T-helper 2 cell (primary cell): Measurements from ENCODE around the gene ZBTB20.

Experiments
- DNase-seq, 5 experiments: peaks; one replicate each; pipeline versions ENCODE4 v3.0.0 to v3.0.0-alpha.2; 2012 to 2022

ZBTB20 gene

DNA sequence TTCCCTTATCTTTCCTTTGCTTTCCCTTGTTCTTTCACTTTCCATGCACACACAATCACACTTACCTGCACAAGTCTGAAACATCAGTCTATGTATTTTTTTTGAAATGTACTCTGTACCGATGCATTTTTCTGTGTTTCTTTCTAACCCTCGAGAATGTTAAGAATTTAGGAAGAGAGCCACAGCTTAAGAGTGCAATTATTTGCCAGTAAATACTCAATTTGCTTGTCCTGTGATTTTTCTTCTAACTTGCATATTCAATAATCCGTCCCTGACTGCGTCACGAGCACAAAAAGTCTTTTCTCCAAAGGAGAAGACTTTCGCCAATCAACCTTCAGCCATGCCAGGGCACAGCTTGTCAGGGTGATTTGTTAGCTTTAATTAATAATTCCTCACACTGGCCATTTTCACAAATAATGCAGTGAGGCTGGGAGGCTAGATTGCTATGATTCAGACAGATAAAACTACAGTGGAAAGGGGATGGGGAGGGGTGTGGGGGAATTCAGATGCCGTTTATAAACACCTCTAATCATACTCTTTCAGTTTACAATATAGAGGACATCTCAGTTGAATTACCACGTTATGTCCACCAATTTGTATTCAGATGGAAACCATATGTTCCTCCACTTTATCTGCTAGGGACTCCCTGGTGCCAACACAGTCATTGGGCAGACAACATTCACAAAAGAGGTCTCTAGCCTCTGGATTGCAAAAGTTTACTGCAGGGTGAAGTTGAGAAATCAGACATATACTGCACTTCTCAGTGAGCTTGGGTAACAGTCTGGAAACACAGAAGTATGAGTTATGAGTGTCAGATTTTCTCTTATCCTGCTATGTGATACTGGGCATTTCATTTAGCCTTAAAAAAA, 388.0 kb downstream of the ZBTB20 start:
- DNase-seq: no peak

DNA sequence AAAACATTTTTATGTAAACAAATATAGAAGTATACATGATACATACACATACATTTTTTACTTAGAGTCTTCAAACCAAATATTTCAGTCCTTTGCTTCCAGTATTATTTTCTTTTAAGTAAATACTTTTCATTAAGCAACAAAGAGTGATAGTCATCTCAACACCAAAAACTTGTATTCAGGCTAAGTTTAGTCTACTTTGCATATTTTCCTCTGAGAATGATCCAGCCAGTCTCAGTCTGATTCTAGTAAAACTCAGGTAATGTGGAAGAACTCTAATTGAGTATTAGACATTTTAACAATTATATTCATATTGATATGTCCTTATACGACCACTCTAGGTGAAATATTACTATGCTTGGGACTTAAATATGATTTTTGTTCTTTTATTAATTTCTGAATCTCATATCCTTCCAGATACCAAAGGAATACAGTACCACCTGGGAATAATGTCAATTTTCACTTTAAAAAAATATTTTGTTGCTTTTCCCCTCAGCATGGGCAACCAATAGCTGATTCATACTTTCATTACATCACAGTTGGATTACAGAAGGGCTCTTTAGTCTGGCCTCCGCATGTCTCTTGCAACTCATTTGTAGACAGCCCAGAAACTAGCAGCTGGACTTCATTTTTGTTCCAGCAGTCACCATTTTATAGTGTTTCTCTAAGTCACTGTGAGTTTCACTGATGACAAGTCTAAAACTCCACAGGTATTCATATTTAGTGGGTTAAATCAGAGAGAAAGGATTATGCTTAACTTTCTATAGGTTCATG, 390.4 kb downstream of the ZBTB20 start:
- DNase-seq: no peak

DNA sequence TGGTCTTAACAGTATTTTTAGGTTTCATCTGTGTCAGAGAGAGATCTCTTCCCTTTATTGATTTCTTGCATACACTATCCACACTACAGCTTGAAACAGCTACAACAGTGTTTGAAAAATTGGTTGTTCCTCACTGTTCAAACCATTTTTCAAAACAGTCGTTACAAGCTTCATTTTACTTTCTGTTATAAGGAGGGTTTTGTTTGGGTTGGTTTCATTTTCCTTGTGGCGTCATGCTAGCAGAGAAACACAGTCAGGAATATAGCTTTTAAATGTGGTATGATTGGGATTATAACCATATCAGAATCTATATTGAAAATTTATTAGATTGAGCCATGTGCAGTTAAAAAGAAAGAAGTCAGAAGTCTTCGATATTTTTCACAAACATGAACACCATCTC, 400.6 kb downstream of the ZBTB20 start:
- DNase-seq: peak in 1 of 5 experiments; percentile 2

DNA sequence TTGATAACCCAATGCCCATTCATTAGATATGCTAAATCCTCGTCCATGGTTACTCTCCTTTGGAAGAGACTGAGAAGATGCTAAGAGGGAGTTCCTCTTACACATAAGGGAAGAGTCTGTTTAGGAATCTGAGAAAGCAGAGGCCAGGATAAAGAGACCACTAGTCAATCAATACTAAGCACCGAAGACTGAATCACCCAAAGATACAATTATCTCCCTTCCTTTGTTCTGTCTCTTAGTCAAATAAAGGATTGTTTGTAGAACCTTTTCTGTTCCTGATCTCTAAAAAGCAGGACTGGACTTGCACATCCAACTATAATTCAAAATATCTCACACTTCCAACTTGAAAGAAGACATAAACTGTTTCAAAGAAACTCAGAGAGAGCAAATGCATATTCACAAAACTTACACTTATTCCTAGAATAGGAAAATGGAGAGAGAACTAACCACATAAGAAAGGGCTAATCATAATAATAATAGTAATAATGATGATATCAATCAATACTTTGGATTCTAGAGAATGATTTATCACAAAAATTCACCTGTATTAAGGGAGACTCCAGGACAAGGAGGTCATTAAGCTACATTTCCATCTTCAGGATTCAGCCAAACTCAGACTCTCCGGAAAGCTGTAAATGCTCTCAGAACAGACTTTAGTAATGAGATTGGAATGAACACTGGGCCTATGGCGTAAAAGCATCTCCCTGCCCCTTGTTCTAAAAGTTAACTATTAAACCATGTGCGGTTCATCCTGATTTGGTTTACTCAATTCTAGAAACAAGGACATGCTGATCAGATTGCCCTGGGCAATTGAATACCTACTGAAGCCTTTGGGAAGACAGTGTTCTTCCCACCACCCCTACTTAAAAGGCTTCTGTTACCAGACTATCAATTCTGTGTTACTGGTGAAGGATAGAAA, 401.5 kb downstream of the ZBTB20 start:
- no peak for DNase-seq

DNA sequence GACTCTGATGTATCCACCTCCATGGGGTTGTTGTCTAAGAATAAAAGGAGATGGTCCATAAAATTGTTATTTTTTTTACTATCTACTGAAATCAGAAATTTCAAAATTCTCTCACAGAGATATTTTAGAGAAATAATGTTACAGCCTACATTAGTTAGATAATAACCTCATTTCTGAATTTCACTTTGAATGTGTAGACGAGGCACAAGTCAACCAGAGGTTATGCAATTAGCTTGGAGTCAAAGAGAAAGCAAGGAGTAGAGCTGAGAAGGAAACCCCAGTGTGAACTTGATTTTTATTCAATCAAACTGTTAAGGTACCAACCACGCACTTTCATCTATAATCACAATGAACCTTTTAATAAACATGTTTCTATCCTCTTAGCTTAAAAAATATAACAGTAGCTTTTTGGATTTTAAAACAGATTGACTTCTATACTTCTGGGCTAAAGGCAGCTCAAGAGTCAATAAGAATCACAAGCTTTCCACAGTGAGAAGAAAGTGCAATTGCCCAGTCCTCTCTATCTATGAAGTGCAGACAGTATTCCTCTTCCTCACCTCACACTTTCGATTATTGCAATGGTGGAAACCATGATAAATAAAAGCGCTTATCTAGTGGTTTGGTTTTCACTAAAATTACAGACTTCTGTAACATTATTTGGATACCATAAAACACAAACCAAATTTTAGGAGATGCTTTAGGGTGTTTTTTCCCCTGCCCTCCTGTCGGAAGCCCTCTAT, 403.2 kb downstream of the ZBTB20 start:
- DNase-seq: no peak

DNA sequence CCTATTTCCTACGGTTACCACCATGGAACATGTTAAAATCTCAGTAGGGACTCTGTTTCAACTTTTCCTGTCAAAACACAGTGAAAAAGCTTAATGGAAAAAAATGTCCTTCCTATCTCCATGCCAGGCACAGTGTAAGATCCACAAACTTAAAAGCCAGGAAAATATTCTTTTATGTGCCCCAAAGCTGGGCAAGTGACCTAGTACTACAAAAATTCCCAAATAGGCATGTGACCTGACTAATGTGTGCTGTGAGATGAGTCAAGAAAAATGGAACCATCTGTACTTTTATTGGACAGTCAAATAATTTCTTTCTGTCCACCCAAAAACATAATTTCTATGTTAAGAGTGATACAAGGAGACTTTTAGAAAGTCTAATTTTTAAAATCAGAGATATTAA, 406.0 kb downstream of the ZBTB20 start:
- no peak for DNase-seq

DNA sequence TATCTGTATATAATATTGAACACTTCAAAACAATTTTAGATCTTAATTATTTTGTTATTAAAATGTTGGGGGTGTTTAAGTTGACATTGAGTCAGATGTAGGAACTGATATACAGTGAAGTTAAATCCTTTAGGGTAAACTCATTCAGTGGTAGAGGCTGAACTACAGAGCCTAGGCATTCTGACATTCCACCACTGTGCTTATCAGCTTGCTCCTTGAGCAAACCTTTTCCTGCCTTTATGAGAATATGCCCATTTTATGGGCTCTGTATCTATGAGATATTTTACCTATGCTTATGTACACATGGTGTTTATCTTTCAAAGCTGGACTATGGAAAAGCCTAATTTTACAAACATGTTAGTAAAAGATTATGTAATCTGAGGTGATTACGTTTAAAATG, 407.5 kb downstream of the ZBTB20 start:
- no peak for DNase-seq

DNA sequence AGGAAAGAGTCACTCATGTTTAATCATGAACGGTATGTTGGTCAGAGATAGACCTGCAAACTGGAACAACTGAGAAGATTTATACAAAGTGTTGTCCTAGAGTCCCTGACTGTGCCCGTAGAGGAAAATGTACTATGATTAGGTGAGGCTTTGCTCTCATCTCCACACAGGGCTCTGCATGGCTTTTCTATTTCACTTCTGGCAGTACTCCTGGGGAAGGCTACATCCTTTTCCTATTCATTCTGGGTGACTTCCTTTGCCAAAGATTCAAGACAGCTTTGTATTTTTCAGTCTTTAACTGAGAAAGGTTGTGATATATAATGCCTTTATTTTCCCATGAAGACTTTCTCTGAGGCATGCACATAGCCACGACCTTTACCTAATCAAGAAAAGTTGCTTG, 414.7 kb downstream of the ZBTB20 start:
- no peak for DNase-seq

DNA sequence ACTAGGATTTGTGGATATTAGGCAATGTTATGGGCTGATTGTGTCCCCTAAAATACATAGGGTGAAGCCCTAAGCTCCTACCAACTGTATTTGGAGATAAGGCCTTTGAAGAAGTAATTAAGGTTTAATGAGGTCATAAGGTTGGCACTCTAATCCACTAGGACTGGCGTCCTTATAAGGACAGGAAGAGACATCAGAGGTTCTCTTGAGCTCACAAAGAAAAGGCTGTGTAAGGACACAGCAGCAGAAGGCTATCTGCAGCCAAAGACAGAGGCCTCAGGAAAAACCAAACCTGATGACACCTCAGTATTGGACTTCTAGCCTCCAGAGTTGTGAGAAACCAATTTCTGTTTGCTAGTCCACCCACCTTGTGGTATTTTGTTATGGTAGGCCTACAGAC, 416.7 kb downstream of the ZBTB20 start:
- DNase-seq: no peak

DNA sequence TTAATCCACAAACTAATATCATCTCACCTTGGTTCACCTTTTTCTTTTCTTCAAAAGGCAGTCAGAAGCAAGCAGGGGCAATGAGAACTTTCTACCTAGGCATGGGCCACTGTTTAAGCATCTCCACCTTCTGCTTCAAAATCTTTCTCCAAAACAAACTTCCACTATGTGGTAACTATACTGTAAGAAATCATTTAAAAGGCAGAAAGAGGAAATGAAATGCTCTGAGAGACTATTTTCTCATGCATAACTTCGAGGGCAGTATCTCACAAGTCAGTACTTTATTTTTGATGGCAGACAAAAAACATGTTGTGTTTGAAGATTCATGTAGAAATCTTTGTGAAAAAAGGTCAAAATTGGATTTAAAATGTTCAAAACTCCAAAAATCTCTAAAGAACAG, 419.7 kb downstream of the ZBTB20 start:
- DNase-seq: no peak

DNA sequence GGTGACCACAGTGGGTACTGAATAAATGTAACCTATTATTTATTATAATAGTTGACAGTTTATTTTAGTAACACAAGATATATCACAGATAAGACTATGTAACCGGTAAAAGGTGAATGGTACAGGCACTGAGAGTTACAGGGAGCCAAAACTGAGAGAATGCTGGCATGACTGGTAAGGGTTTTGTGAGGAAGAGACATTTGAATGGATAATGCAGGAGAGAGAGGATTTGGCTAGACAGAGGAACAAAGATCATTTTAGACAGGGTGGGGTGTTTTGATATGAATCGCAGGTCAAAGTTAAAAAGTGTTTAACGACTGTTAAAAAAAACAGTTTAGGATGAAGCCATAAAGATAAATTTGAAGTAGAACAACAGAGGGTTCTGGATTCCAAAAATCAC, 421.1 kb downstream of the ZBTB20 start:
- no peak for DNase-seq

DNA sequence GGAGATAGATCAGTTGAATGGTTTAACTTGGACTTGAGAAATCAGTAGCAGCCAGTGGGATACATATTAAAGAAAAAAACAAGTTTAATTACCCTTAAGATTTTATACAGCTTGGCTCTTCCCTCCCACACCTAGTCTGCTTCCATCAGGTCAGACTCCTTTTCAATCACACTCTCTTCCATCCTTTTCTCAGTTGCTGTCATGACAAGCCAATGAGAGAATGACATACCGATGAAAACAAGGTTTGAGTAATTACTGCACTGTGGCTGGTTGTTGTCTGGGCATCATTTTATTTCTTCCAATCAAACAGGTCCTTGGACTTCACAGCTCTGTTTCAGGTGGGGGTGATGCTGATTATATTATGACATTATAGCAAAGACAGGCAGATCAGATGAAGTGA, 424.6 kb downstream of the ZBTB20 start:
- no peak for DNase-seq

DNA sequence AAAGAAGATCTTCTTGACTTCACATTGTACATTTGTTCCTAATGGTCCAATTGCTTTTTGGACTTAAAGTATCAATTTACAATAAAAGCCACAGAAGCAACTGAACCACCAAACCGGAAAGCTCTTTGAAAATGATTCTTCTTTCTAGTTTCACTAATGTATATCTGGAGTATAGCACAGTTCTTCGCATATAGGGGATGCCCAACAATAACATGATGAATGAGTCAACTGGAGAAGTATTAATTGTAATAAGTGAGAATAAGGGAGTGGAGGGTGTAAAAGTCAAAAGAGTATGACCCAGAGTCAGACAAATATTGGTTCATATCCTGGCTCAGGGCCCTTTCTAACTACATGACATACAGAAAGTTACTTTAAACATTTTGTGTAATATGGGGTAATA, 425.2 kb downstream of the ZBTB20 start:
- peak in 1 of 5 experiments; percentile 67 for DNase-seq

DNA sequence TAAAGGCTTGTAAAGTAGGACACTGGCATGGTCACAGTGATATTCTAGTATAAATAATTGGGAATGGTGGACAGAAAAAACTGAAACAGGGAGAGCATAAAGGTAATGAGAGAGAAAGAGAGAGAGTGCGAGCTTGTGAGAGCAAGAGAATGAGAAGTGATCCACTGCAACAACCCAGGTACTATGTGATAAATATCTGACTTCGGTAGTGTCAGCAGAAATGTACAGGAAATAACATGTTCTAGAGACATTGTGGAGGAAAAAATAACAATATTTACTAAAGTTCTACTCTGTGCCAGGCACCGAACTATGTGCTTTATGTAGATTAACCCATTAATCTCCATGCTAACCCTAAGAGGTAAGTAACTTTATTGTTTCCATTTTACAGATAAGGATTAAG, 425.9 kb downstream of the ZBTB20 start:
- peak in 1 of 5 experiments; percentile 57 for DNase-seq

DNA sequence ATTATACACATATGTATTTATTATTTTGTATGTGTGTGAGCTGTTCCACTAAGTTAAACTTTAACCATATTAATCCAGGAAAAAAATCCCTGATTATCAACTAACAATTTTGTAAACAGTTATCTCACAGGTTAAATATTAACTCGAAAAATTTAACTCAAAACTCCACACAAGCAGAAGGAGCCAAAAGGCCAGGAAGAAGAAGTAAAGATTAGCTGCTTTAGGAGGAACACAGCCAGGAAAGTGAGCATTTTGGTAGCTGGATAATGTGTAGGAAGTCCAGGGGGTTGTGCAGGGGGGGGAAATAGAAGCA, 428.2 kb downstream of the ZBTB20 start:
- no peak for DNase-seq

DNA sequence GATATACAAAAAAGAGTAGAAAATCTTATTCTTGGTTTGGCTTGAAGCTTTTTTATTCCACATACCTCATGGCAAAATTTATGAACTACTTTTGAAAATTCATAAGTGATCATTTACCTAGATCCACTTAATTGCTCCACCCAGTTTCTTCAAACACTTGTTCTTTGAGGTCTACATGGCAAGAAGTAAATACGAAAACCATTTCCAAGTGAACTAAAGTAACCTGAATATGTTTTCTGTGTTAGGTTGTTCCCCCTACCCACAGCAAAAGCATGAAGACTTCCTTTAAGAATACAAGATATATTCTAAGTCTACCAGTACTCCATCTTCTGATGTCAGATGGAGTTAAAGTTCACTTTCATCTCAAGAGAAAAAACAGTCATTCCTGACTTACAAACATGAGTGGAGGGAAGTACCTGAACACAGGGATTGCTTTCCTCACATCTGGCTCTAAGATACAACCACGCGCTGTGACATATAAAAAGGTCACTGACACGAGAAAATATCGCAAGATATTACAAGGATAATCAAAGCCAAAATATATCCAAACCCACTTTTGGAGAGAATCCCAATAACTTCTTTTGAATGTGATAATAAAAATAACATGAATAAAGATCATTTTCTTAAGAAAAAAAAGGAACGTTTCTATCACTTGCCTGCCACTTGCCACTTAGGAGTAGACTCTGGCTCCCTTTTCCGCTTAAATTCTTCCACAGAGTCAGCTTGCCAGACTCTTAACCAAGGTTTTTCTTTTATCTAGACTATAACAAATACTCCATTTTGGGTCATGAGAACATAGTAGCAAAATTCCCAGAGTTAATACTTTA, 428.8 kb downstream of the ZBTB20 start:
- no peak for DNase-seq

DNA sequence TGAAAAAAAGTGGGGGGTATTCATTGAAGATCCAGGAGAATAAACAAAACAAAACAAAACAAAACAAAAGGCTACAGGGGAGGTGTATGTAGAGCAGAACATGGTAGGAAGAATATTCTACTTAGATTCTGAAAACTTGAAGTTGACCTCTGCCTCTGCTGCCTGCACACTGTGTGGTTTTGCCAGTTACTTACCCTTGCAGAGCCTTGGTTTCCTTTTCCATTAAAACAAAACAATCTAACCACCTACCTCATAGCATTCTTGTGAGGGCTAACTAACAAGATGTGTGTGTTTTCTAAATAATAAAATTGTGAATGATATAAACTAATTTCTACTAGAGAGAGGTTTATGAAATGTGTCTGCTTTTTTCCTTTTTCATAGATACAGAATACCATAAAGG, 430.2 kb downstream of the ZBTB20 start:
- no peak for DNase-seq

DNA sequence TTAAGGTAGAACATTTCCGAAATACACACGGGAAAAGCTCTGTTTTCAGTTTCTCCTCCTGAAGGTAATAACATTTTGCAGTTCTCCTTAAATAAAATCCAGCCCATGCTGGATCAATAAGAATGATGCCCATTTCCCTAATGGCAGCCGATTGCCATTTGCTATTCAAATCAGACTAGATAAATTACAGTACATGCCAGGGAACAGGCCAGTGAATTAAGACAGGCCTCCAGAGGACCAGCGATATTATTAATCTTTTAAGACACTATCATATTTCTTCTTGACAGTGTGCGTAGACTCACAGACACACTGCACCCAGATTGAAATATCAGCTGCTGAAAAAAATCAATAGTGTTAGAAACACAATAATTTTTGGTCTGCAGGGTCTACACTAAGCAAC, 431.0 kb downstream of the ZBTB20 start:
- no peak for DNase-seq

DNA sequence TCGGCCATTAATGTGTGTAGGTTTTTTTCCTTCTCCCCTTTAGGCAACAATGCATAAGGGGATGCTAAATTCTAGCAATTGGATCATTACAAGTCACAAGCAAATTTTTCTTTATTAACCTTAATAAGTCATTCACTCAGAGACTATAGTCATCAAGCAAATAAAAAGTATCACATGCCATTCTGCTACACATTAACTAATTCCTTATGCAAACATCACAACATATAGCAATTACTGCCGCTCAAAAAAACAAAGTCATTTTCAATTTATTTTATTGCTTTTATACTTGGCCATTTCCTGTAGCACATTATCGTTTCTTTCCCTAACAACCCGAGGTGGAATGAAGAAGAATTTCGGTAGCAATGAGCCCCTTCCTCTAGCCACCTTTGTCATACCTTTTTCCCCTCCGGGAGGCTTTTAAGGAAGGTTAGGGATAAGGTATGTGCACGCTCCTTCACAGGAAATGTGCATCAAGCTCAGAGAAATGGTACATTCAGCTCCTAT, 432.1 kb downstream of the ZBTB20 start:
- no peak for DNase-seq

DNA sequence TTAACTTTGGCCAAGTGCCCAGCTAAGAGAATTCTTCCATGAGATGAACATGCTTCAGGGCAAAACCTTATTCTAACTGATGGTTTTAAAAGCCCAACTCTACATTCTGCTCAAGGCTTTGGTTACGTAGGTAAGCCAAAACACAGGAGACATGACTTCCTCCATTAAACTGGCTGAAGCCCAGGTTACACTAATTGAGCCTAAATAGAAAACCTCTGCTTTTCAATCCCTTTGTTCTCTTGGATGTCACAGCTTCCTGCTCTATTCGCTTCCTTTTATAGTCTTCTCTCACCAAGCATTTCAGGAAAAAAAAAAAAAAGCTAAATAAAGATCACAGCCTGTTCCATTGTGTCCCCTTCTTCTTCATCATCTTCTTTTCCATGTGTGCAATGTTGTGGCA, 432.9 kb downstream of the ZBTB20 start:
- no peak for DNase-seq

DNA sequence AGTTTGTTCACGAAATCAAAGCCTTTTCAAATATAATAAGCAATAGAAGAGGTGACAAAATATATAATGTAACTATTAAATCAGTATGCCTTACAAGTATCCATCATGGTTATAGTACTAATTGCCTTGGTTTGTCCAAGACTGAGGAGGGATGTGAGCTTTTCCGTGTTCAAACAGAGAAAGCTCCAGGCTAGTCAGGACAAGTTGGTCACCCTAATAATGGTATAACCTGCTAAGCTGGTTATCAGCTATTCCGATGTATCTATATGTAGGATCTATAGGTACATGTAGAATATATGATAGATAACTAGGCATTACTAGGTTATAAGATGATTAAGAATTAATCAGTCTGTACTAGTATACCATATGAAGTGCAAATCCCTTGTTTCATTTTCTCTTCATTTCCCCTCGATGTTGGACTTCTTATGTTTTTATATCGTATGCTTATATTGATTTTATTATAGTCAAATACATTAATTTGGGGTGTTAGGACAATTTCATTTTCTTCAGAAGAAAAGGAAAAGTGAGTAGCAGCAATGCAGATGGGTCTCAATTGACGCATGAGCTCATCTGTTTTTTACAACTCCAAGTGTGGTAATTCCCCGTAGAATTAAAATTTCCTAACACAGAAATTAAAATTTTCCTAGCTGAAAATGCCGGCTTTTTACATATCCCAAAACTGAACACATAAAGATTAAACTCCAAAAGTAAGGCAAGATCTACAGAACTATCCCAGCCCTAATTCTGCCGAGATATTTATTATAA, 434.2 kb downstream of the ZBTB20 start:
- no peak for DNase-seq
